Ishikawa (cell line): ENCODE measurements around the gene ATG5.

Source experiments
- CEBPB ChIP-seq: IDR thresholded peaks from 2 replicates; pipeline ENCODE4 v1.6.1; 2012
- CREB1 ChIP-seq: IDR thresholded peaks from 2 replicates; pipeline ENCODE4 v1.6.1; 2012; ENCODE audit warnings: low read depth
- EGR1 ChIP-seq: IDR thresholded peaks from 2 replicates; pipeline ENCODE4 v1.6.1; 2012
- EP300 ChIP-seq: IDR thresholded peaks from 2 replicates; pipeline ENCODE4 v1.6.1; 2012; ENCODE audit warnings: borderline replicate concordance
- FOXM1 ChIP-seq: IDR thresholded peaks from 2 replicates; pipeline ENCODE4 v1.6.1; 2012; ENCODE audit warnings: low read depth, borderline replicate concordance
- NFIC ChIP-seq: IDR thresholded peaks from 2 replicates; pipeline ENCODE4 v1.6.1; 2012
- RAD21 ChIP-seq: IDR thresholded peaks from 2 replicates; pipeline ENCODE4 v1.6.1; 2012; ENCODE audit warnings: low read depth
- TAF1 ChIP-seq: IDR thresholded peaks from 2 replicates; pipeline ENCODE4 v1.6.1; 2012; ENCODE audit warnings: low read depth, mild to moderate bottlenecking
- TCF12 ChIP-seq: IDR thresholded peaks from 2 replicates; pipeline ENCODE4 v1.6.1; 2012; ENCODE audit warnings: low read depth
- TEAD4 ChIP-seq: IDR thresholded peaks from 2 replicates; pipeline ENCODE4 v1.6.1; 2012
- YY1 ChIP-seq: IDR thresholded peaks from 2 replicates; pipeline ENCODE4 v1.6.1; 2012; ENCODE audit warnings: low read depth
- ZBTB7A ChIP-seq: IDR thresholded peaks from 2 replicates; pipeline ENCODE4 v1.6.1; 2012; ENCODE audit warnings: low read depth
- TF ChIP-seq, protein P1 (sequence below): IDR thresholded peaks from 2 replicates; pipeline ENCODE4 v1.6.1; 2012
- TF ChIP-seq, protein P2 (sequence below): IDR thresholded peaks from 2 replicates; pipeline ENCODE4 v1.6.1; 2012
- TF ChIP-seq, protein P3 (sequence below): IDR thresholded peaks from 2 replicates; pipeline ENCODE4 v1.6.1; 2012; ENCODE audit warnings: low read depth, mild to moderate bottlenecking

Gene ATG5

DNA sequence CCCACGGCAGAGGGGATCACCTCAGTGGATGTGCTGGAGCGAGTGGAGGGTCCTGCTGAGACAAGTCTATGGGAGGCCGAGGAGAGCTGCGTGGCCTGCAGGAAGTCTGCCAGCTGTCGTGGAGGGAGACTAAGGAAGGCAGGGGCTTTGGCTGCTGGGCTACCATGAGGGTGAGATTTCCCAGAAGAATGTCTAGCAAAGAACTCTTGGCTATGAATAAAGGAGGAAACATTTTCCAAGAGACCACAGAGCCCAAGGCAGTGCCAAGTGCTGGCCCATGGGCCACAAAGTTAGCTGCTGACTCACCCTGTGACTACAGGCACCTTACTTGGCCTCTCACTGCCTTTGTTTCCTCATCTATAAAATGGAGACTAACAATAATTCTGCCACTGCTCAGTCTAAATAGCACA is 166.0 kb downstream of the ATG5 start:
- TF ChIP-seq RAD21 = no peak
- no peak for TF ChIP-seq FOXM1
- no peak for TF ChIP-seq CEBPB
- no peak for TF ChIP-seq ZBTB7A
- TF ChIP-seq YY1 = no peak
- TF ChIP-seq, protein P1, sequence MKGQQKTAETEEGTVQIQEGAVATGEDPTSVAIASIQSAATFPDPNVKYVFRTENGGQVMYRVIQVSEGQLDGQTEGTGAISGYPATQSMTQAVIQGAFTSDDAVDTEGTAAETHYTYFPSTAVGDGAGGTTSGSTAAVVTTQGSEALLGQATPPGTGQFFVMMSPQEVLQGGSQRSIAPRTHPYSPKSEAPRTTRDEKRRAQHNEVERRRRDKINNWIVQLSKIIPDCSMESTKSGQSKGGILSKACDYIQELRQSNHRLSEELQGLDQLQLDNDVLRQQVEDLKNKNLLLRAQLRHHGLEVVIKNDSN = no peak
- no peak for TF ChIP-seq CREB1
- no peak for TF ChIP-seq EP300

DNA sequence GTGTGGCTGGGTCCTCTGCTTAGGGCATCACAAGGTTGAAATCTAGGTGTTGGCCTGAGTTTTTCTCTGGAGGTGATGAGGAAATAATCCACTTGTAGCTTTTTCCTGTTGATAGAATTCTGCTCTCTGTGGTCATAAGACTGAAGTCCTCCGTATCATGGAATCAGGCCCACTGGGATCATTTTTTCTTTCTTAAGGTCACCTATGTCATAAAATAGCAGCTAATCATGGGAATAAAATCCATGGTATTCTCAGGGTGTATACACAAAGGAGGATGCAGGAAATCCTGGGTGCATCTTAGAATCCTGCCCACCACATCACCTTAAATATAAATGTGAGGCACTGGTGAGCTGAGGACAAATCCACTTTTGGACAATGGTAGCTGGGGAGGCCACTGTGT is 166.7 kb downstream of the ATG5 start:
- TF ChIP-seq ZBTB7A (no peak), EGR1 (no peak), TAF1 (no peak), FOXM1 (no peak), EP300 (no peak), CREB1 (no peak), NFIC (no peak), TEAD4 (no peak), RAD21 (no peak)
- TF ChIP-seq, protein P2, sequence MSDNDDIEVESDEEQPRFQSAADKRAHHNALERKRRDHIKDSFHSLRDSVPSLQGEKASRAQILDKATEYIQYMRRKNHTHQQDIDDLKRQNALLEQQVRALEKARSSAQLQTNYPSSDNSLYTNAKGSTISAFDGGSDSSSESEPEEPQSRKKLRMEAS = no peak

DNA sequence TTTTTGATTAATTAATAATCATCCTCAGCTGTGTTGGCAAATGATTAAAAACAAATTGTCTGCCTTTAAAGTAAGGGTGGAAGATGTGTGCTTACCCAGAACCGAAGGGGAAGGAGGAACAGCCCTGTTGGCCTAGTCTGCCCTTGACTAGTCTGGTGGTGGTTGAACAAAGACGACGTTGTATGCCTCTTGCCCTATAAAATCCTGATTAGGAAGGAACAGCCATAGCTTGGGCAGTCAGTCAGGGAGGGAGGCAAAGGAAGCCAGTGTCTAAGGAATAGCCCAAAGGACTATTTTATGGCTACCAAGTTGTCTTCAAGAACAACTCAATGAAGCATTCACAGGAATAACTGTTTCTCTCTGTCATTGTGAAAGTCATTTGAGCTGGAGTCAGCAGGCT is 168.7 kb downstream of the ATG5 start:
- TF ChIP-seq CREB1 (no peak), YY1 (no peak), TAF1 (no peak), FOXM1 (no peak), CEBPB (no peak), TCF12 (no peak), EP300 (no peak), EGR1 (no peak), NFIC (no peak), RAD21 (no peak), TEAD4 (no peak)
- TF ChIP-seq, protein P3, sequence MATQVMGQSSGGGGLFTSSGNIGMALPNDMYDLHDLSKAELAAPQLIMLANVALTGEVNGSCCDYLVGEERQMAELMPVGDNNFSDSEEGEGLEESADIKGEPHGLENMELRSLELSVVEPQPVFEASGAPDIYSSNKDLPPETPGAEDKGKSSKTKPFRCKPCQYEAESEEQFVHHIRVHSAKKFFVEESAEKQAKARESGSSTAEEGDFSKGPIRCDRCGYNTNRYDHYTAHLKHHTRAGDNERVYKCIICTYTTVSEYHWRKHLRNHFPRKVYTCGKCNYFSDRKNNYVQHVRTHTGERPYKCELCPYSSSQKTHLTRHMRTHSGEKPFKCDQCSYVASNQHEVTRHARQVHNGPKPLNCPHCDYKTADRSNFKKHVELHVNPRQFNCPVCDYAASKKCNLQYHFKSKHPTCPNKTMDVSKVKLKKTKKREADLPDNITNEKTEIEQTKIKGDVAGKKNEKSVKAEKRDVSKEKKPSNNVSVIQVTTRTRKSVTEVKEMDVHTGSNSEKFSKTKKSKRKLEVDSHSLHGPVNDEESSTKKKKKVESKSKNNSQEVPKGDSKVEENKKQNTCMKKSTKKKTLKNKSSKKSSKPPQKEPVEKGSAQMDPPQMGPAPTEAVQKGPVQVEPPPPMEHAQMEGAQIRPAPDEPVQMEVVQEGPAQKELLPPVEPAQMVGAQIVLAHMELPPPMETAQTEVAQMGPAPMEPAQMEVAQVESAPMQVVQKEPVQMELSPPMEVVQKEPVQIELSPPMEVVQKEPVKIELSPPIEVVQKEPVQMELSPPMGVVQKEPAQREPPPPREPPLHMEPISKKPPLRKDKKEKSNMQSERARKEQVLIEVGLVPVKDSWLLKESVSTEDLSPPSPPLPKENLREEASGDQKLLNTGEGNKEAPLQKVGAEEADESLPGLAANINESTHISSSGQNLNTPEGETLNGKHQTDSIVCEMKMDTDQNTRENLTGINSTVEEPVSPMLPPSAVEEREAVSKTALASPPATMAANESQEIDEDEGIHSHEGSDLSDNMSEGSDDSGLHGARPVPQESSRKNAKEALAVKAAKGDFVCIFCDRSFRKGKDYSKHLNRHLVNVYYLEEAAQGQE = no peak
- TF ChIP-seq, protein P2 = no peak
- TF ChIP-seq, protein P1 = no peak

DNA sequence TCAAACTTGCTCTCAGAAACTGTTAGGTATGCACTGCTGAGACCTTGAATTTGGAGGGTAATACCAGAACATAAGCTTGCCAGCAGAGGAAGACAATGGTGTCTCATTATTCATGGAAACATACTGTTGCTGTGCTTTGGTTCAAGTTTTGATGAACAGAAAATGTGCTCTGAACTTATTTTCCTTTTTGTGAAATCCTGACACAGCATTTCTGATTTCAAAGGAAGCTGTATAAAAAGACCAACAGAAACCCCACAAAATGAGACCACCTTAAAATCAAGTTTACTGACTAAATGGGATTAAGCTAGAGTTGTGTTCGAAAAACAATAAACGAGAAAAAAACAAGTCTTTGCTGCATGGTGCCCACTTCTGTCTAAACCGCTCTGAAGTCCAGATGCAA is 169.1 kb downstream of the ATG5 start:
- TF ChIP-seq EGR1 = no peak
- TF ChIP-seq, protein P2 = no peak

DNA sequence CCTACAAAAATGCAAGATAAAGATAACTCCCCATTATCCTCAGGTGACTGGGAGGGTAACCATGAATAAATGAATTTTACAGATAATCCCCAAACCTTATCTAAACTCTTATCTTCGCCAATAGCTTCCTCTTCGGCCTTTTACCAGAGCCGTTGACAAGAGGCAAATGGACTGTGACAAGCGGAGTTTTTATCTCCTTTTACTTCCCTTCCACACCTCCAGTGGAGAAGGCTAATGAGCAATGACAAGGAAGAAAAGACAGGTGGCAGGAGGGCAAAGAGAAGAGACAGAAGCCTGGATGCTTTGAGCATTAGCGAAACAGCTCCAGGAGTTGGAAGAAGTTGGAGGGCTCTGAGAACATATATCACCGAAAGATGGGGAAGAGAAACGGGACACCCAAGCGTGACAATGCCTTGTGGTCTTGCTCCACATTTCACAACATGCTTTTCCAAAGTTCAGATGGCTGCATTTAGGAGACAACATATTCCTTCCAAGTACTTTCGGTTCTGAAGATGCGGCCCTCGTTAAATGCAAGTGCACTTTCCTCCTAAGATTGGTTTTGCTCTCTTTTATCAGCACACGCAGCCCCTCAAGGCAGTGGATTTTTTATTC is 170.2 kb downstream of the ATG5 start:
- TF ChIP-seq FOXM1 (no peak), RAD21 (no peak), TEAD4 (no peak), ZBTB7A (no peak), YY1 (no peak), TCF12 (no peak), CREB1 (no peak), EGR1 (no peak)
- TF ChIP-seq, protein P1 = no peak
- TF ChIP-seq, protein P2 = no peak

DNA sequence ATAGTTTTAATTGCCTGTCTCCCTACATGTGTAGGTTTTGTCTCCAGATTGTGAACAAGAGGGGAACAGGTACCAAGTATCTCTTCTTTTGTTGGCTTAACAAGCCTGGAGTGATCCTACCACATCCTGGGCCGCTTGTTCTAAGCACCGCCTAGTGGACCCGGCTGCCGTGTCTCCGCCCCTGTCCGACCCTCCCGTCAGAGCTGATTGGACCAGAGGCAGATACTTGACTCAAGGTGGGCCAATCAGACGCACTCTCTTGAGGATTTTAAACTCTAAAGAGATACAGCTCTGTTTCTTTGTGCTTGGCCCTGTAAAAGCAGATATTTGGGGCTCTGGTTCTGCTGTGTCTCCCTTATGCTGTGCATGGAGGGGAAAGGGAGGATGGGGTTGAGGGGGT is 171.2 kb downstream of the ATG5 start:
- TF ChIP-seq NFIC = no peak
- no peak for TF ChIP-seq TAF1
- TF ChIP-seq EGR1 = no peak
- TF ChIP-seq, protein P2 = no peak
- TF ChIP-seq, protein P3 = no peak
- TF ChIP-seq, protein P1 = no peak
- TF ChIP-seq FOXM1 = no peak
- TF ChIP-seq TCF12 = no peak
- no peak for TF ChIP-seq CEBPB
- no peak for TF ChIP-seq TEAD4
- no peak for TF ChIP-seq YY1
- TF ChIP-seq EP300 = no peak
- TF ChIP-seq RAD21 = no peak
